ENCODE results near the gene SH3RF3. TPM values are rescaled to one million over a fixed set of nuclear protein-coding genes. Genes with fewer than 3 reads are reported as not detected.

The SH3RF3 gene
- total and polyA plus RNA-seq, 9 of the 15 experiments (the other 6 are each of a cell fraction or from before 2014, with no cell fraction given) = 0.02 TPM; not detected in 8

GRCh38 chr2:109209412-109209811, 80.4 kb downstream of the SH3RF3 start:
- Histone ChIP-seq H4K20me1 (replicated peaks; ENCODE audit: control insufficient read depth, insufficient read depth, low read length) (peaks cover 7% of the 10 kb centered on the region), H3K79me2 (ENCODE audit: control insufficient read depth, insufficient read depth, low read length) (no peaks in the 10 kb centered on the region), H3K4me3 (no peak overlapping the region), H3K36me3 (ENCODE audit: control insufficient read depth, insufficient read depth, low read length) (no peaks in the 10 kb centered on the region), H3K4me1 (replicated peaks in 1 of 2; ENCODE audit: control insufficient read depth in 2 of 2, insufficient read depth in 2 of 2, low read length in 2 of 2) (peaks cover 8 to 10% of the 10 kb centered on the region in 2 experiments; a peak in 4 of 5 replicates), H2AFZ (ENCODE audit: low read depth, low read length) (no peak overlapping the region), H3K27ac (ENCODE audit: extremely low read depth, low read depth, low read length) (no peak overlapping the region), H3K4me2 (ENCODE audit: insufficient read depth, low read length) (no peak overlapping the region), H3K9ac (ENCODE audit: insufficient read depth in 1 of 2, low read depth in 2 of 2, low read length in 2 of 2) (no peak overlapping the region), H3K27me3 (ENCODE audit: control insufficient read depth in 2 of 2, insufficient read depth in 2 of 2, low read length in 2 of 2) (peaks cover 7 to 54% of the 10 kb centered on the region in 2 experiments; a peak in 4 of 5 replicates), H3K9me1 (ENCODE audit: control insufficient read depth, insufficient read depth, low read length) (no peaks in the 10 kb centered on the region), H3K9me3 (replicated peaks; ENCODE audit: control insufficient read depth, insufficient read depth, low read depth, low read length) (no peaks in the 10 kb centered on the region)
- DNase-seq (ENCODE audit: extremely low read depth in 1 of 4, low spot score in 3 of 4) = no peak
- in situ Hi-C loops (cut with MboI) (no loop called here), intact Hi-C loops (cut with micrococcal nuclease) (no loop called here)
- no TSS peak for BruUV-seq (replicated peaks)
- ChIA-PET CTCF (ENCODE audit: low intra/inter-chr PET ratio) (no interaction called here), POLR2A (interaction anchor here (0.6 kb wide), 1 partner anchor 185 kb away, joined by 3 read pairs; no protein-coding TSS in a partner anchor)
- ATAC-seq = no peak
- no peak for FAIRE-seq
- WGBS (ENCODE audit: insufficient coverage, low coverage, missing lambda C conversion rate) = 0% methylated on average over 4 of the region's 4 CpGs
- no peak for TF ChIP-seq GTF2B (IDR thresholded peaks at IDR 0.05; ENCODE audit: extremely low read depth, insufficient read length)
- TF ChIP-seq, protein P1, sequence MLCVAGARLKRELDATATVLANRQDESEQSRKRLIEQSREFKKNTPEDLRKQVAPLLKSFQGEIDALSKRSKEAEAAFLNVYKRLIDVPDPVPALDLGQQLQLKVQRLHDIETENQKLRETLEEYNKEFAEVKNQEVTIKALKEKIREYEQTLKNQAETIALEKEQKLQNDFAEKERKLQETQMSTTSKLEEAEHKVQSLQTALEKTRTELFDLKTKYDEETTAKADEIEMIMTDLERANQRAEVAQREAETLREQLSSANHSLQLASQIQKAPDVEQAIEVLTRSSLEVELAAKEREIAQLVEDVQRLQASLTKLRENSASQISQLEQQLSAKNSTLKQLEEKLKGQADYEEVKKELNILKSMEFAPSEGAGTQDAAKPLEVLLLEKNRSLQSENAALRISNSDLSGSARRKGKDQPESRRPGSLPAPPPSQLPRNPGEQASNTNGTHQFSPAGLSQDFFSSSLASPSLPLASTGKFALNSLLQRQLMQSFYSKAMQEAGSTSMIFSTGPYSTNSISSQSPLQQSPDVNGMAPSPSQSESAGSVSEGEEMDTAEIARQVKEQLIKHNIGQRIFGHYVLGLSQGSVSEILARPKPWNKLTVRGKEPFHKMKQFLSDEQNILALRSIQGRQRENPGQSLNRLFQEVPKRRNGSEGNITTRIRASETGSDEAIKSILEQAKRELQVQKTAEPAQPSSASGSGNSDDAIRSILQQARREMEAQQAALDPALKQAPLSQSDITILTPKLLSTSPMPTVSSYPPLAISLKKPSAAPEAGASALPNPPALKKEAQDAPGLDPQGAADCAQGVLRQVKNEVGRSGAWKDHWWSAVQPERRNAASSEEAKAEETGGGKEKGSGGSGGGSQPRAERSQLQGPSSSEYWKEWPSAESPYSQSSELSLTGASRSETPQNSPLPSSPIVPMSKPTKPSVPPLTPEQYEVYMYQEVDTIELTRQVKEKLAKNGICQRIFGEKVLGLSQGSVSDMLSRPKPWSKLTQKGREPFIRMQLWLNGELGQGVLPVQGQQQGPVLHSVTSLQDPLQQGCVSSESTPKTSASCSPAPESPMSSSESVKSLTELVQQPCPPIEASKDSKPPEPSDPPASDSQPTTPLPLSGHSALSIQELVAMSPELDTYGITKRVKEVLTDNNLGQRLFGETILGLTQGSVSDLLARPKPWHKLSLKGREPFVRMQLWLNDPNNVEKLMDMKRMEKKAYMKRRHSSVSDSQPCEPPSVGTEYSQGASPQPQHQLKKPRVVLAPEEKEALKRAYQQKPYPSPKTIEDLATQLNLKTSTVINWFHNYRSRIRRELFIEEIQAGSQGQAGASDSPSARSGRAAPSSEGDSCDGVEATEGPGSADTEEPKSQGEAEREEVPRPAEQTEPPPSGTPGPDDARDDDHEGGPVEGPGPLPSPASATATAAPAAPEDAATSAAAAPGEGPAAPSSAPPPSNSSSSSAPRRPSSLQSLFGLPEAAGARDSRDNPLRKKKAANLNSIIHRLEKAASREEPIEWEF (CRISPR knock-in tag; IDR thresholded peaks at IDR 0.05) = no peak
- TF ChIP-seq ZNF184 (CRISPR knock-in tag; IDR thresholded peaks at IDR 0.05) = no peak
- no peak for TF ChIP-seq FOXP1 (CRISPR knock-in tag; IDR thresholded peaks at IDR 0.05)
- TF ChIP-seq NELFE (IDR thresholded peaks at IDR 0.05; ENCODE audit: insufficient read depth, insufficient read length) = no peak
- TF ChIP-seq ZNF324 (CRISPR knock-in tag; IDR thresholded peaks at IDR 0.05) = no peak
- TF ChIP-seq NR2F6 (CRISPR knock-in tag; IDR thresholded peaks at IDR 0.05) = no peak
- no peak for TF ChIP-seq RBFOX2 (IDR thresholded peaks at IDR 0.05; ENCODE audit: low read depth, low read length)
- no peak for TF ChIP-seq ZNF436 (CRISPR knock-in tag; IDR thresholded peaks at IDR 0.05)
- TF ChIP-seq ZNF253 (CRISPR knock-in tag; conservative IDR thresholded peaks at IDR 0.05) = no peak
- TF ChIP-seq ETV6 (IDR thresholded peaks at IDR 0.05; ENCODE audit: borderline replicate concordance in 1 of 2, low read depth in 2 of 2, low read length in 1 of 2) = no peak
- TF ChIP-seq ETV6 (CRISPR knock-in tag; IDR thresholded peaks at IDR 0.05; ENCODE audit: borderline replicate concordance) = no peak
- TF ChIP-seq MEF2A (IDR thresholded peaks at IDR 0.05; ENCODE audit: control insufficient read depth, low read depth, low read length) = no peak
- TF ChIP-seq GATAD2A (IDR thresholded peaks at IDR 0.05) = no peak
- TF ChIP-seq ZNF384 (IDR thresholded peaks at IDR 0.05; ENCODE audit: low read depth, low read length) = no peak
- no peak for TF ChIP-seq EWSR1 (IDR thresholded peaks at IDR 0.05; ENCODE audit: borderline replicate concordance, low read depth, partially characterized antibody)
- no peak for TF ChIP-seq MAZ (CRISPR knock-in tag; conservative IDR thresholded peaks at IDR 0.05 in 1 of 2, IDR thresholded peaks at IDR 0.05 in 1 of 2)
- TF ChIP-seq MXD1 (CRISPR knock-in tag; IDR thresholded peaks at IDR 0.05; ENCODE audit: borderline replicate concordance, poor library complexity, severe bottlenecking) = no peak
